Measurements from ENCODE around the gene CSAG2.
"Not testable (repeated sequence)": the region's sequence is repeated elsewhere in the genome, so short reads cannot be mapped to it uniquely, and the experiment has no call there.

GRCh38 chrX:152706500-152706899 is 2.6 kb downstream of the CSAG2 start:
- TF ChIP-seq CTCF (IDR thresholded peaks at IDR 0.05; ENCODE audit: poor library complexity, severe bottlenecking); POLR2AphosphoS5 (IDR thresholded peaks at IDR 0.05): not testable (repeated sequence)

Data from neural cell (in vitro differentiated cells).